SK-N-MC (cell line): ENCODE measurements around the gene TMEM161B.
"Not testable (repeated sequence)": the region's sequence is repeated elsewhere in the genome, so short reads cannot be mapped to it uniquely, and the experiment has no call there.

ENCODE experiments used
- DNase-seq: peaks from one replicate; pipeline ENCODE4 v3.0.0-alpha.2; 2011; ENCODE audit warnings: low read depth, low spot score
- H3K27ac ChIP-seq: fragments of 200-600 bp; sonication (generic); 2 replicates; pipeline ENCODE4 v1.5.1; 2016; ENCODE audit warnings: mixed run types
- H3K36me3 ChIP-seq: fragments of 200-600 bp; sonication (generic); 2 replicates; pipeline ENCODE4 v1.6.1; 2017; ENCODE audit warnings: antibody characterized with exemption, low read length, mixed read lengths; ENCODE audit not compliant: insufficient read depth
- H3K4me3 ChIP-seq: fragments of 200-600 bp; sonication (generic); 2 replicates; pipeline ENCODE4 v1.5.1; 2016
- H3K9ac ChIP-seq: fragments of 200-600 bp; sonication (generic); 2 replicates; pipeline ENCODE4 v1.8.0; 2017; ENCODE audit warnings: mixed run types, mixed read lengths; ENCODE audit not compliant: insufficient read length
- H3K9me3 ChIP-seq: fragments of 200-600 bp; sonication (generic); 2 replicates; pipeline ENCODE4 v1.6.1; 2017; ENCODE audit warnings: low read depth, mild to moderate bottlenecking, antibody characterized with exemption, low read length, moderate library complexity, mixed read lengths
- EZH2 ChIP-seq: fragments of 200-600 bp; sonication (generic); IDR thresholded peaks from one replicate; pipeline ENCODE4 v1.6.1; 2017; ENCODE audit warnings: antibody characterized with exemption
- FOXP2 ChIP-seq: optimal IDR thresholded peaks from 2 replicates; pipeline ENCODE3; 2011; ENCODE audit warnings: mild to moderate bottlenecking, moderate library complexity; ENCODE audit not compliant: insufficient read depth; ENCODE audit errors: extremely low read length, control extremely low read depth
- POLR2AphosphoS5 ChIP-seq: IDR thresholded peaks from 2 replicates; pipeline ENCODE4 v1.6.1; 2012; ENCODE audit warnings: mild to moderate bottlenecking, low read depth, low read length, borderline replicate concordance

Gene TMEM161B

GRCh38 chr5:88188458-88189132 lies 80.0 kb downstream of the TMEM161B start:
- H3K27ac ChIP-seq, result no peak overlapping the region
- no peak overlapping the region for H3K4me3 ChIP-seq
- no peak for DNase-seq
- peaks cover 8% of the 10 kb centered on the region; the same call in 1 of the 2 replicates for H3K9me3 ChIP-seq
- TF ChIP-seq POLR2AphosphoS5, result no peak
- no peak for TF ChIP-seq EZH2
- TF ChIP-seq FOXP2, result no peak
- no peak overlapping the region for H3K9ac ChIP-seq
- H3K36me3 ChIP-seq, result peaks cover 52% of the 10 kb centered on the region

DNA sequence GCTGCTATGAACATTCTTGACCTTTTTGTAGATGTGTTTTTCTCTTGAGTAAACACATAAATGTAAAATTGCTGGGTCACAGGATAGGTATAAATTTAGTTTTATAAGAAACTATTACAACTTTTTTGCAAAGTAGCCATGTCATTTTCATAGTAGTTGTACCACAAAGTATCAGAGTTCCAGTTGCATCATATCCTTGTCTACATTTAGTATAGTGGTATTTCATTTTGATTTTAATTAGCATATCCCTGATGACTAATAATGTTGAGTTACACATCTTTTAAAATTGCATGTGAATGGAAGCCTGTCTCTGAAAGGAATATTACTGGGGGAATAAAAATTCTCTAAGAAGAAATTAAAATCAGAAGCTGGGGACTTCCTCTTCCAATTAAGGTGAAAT lies 85.4 kb downstream of the TMEM161B start:
- no peak overlapping the region for H3K9ac ChIP-seq
- peaks cover 8% of the 10 kb centered on the region; the same call in 1 of the 2 replicates for H3K9me3 ChIP-seq
- H3K4me3 ChIP-seq, result no peak overlapping the region
- TF ChIP-seq POLR2AphosphoS5 (no peak), EZH2 (no peak), FOXP2 (no peak)
- H3K27ac ChIP-seq, result no peak overlapping the region
- peaks cover 19% of the 10 kb centered on the region for H3K36me3 ChIP-seq
- no peak for DNase-seq

DNA sequence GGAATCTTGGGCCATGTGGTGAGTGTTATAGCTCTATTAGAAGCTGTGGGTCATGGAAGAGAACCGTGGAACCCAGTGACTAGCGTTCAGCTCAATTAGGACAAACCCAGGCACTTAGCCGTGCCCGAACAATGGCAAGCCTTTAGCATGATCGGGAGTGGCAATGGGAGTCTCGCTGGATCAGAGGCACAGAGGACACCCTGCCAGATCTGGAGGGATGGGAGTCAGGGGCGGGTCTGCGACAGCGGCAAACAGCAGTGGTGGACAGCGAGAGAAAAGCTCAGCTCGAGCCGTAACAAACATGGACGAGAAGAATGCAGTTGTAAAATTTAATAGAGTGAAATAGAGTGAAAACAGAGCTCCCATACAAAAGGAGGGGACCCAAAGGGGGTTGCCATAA lies 91.2 kb downstream of the TMEM161B start:
- H3K4me3 ChIP-seq, H3K9me3 ChIP-seq, H3K36me3 ChIP-seq, H3K27ac ChIP-seq, H3K9ac ChIP-seq, DNase-seq: not testable (repeated sequence)

GRCh38 chr5:88172847-88173758 lies 95.5 kb downstream of the TMEM161B start:
- H3K9ac ChIP-seq, result no peak overlapping the region
- no peak for DNase-seq
- no peaks in the 10 kb centered on the region for H3K9me3 ChIP-seq
- H3K27ac ChIP-seq, result no peak overlapping the region
- no peak for TF ChIP-seq FOXP2
- TF ChIP-seq EZH2, result no peak
- TF ChIP-seq POLR2AphosphoS5, result no peak
- no peak overlapping the region for H3K4me3 ChIP-seq
- no peaks in the 10 kb centered on the region for H3K36me3 ChIP-seq

- no peak for DNase-seq
- Histone ChIP-seq H3K4me3 (no peak overlapping the region), H3K9me3 (no peaks in the 10 kb centered on the region), H3K27ac (no peak overlapping the region), H3K9ac (no peak overlapping the region), H3K36me3 (no peaks in the 10 kb centered on the region)
- TF ChIP-seq POLR2AphosphoS5 (no peak), FOXP2 (no peak), EZH2 (no peak)
Observed at GRCh38 chr5:88159591-88159990, 109.1 kb downstream of the TMEM161B start.

DNA sequence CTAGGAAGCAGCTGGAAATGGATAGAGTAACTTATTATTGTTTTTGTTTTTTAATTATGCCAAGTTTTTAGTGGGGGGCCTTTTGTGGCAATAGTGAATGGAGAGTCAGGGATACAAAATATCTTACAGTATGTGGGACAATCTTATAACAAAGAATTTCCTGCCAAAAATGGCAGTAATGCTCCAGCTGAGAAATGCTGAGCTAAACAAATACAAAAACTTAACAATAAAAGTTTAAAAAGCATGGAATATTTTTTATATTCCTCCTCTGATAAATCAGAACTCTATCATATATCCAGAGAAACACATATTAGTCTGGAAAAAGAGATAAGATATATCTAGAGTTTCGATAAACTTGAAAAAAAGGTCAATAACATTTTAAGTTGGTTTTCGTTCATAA lies 110.6 kb downstream of the TMEM161B start:
- DNase-seq, result no peak
- Histone ChIP-seq H3K27ac (no peak overlapping the region), H3K9me3 (no peaks in the 10 kb centered on the region), H3K36me3 (no peaks in the 10 kb centered on the region), H3K9ac (no peak overlapping the region), H3K4me3 (no peak overlapping the region)
- TF ChIP-seq FOXP2 (no peak), EZH2 (no peak), POLR2AphosphoS5 (no peak)

- Histone ChIP-seq H3K27ac (no peak overlapping the region), H3K36me3 (no peaks in the 10 kb centered on the region), H3K9ac (no peak overlapping the region), H3K9me3 (no peaks in the 10 kb centered on the region), H3K4me3 (no peak overlapping the region)
- no peak for DNase-seq
- TF ChIP-seq FOXP2 (no peak), POLR2AphosphoS5 (no peak), EZH2 (no peak)
Observed at GRCh38 chr5:88154891-88155290, 113.8 kb downstream of the TMEM161B start.

DNA sequence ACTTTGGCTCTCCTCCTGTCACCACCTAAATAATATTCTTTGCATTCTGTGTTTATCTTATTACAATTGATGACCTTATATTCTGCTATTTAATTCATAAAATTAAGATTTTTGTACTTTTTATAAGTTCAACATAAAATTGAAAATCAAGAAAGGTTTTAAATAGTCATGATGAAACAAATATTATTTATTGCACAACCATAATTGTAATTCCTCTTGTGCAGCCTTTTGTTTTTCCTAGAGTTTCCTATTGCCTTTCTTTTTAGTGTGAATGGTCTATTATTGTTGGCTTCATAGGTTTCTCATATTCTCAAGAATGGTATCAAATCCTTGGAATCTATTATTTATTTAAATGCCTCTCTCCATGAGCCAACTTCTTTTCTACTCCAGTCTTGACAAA lies 117.9 kb downstream of the TMEM161B start:
- DNase-seq, result no peak
- no peaks in the 10 kb centered on the region for H3K36me3 ChIP-seq
- H3K4me3 ChIP-seq, result no peak overlapping the region
- TF ChIP-seq EZH2, result no peak
- no peak for TF ChIP-seq POLR2AphosphoS5
- TF ChIP-seq FOXP2, result no peak
- H3K27ac ChIP-seq, result no peak overlapping the region
- no peaks in the 10 kb centered on the region for H3K9me3 ChIP-seq
- no peak overlapping the region for H3K9ac ChIP-seq
